Stomach (tissue), 9 donors: ENCODE data around the gene TBX6. TPM values are rescaled to one million over a fixed set of nuclear protein-coding genes. Genes with fewer than 3 reads are reported as not detected.

Experiments used
- DNase-seq, 2 donors: peaks; one replicate each; pipeline versions ENCODE4 v3.0.0 to v3.0.0-alpha.2; 2013 to 2019
- H3K27ac ChIP-seq, 5 donors: fragments of 200-600 bp in 4 of 5; sonication (generic) in 4 of 5; one replicate each; pipeline ENCODE4 v1.5.1; 2013 to 2019; ENCODE audit warnings: mild to moderate bottlenecking in 1 of 5, moderate library complexity in 1 of 5
- H3K27me3 ChIP-seq, 3 donors: fragments of 200-600 bp; sonication (generic); one replicate each; pipeline ENCODE4 v1.5.1; 2017 to 2019; ENCODE audit warnings: mixed run types in 1 of 3
- H3K36me3 ChIP-seq, 4 donors: fragments of 200-600 bp; sonication (generic); 1 replicate in 3 of 4; 2 replicates in 1 of 4; pipeline ENCODE4 v1.5.1; 2016 to 2019
- H3K4me1 ChIP-seq, 4 donors: fragments of 200-600 bp; sonication (generic); one replicate each; pipeline ENCODE4 v1.5.1; 2016 to 2019
- H3K4me3 ChIP-seq, 4 donors: fragments of 200-600 bp; sonication (generic) in 3 of 4; one replicate each; pipeline ENCODE4 v1.5.1; 2016 to 2019; ENCODE audit warnings: mild to moderate bottlenecking in 1 of 4
- H3K9me3 ChIP-seq, 4 donors: fragments of 200-600 bp; sonication (generic); one replicate each; pipeline ENCODE4 v1.5.1; 2016 to 2019
- EP300 ChIP-seq: sonication (generic); formaldehyde crosslinking; IDR thresholded peaks from one replicate; pipeline ENCODE4 v1.6.1; 2017; ENCODE audit warnings: antibody characterized with exemption
- POLR2A ChIP-seq, 4 donors: fragments of 450-650 bp; IDR thresholded peaks; one replicate each; pipeline ENCODE4 v1.6.1; 2016; ENCODE audit warnings: antibody characterized with exemption in 4 of 4, control low read depth in 2 of 4, mild to moderate bottlenecking in 1 of 4, moderate library complexity in 1 of 4
- POLR2AphosphoS5 ChIP-seq, 3 donors: sonication (generic); formaldehyde crosslinking; IDR thresholded peaks; one replicate each; pipeline ENCODE4 v1.6.1; 2016; ENCODE audit warnings: antibody characterized with exemption in 3 of 3
- WGBS, 5 donors: extraction: QIAGEN DNeasy Blood & Tissue Kit in 3 of 5; methylation state at CpG; one replicate each; pipeline versions ENCODE4 v1.1.5 to v1.1.7; 2013 to 2018; 5-methylcytosine and 5-hydroxymethylcytosine counted together
- intact Hi-C: fragments of 100-400 bp; cut with DNase I; formaldehyde crosslinking; loops from one replicate; pipeline ENCODE4 v1.15.1; 2023; ENCODE audit warnings: low total_unique reads
- polyA plus RNA-seq, 3 donors: library from polyadenylated mRNA; stranded (reverse); fragments of 200-250 nt; gene quantifications; one replicate each; pipeline ENCODE4 v1.2.3, GENCODE V29; 2013
- total RNA-seq, 5 donors: library from RNA; depleted of rRNA; stranded (reverse); fragments of >200 nt; gene quantifications; one replicate each; pipeline versions ENCODE4 v1.1.0 to v1.2.3, GENCODE V29; 2014 to 2016
- TF ChIP-seq, protein P1 (sequence below), 7 experiments: fragments of 450-650 bp in 4 of 7; fragments of 200-600 bp in 3 of 7; sonication (generic) in 3 of 7; IDR thresholded peaks; one replicate each; pipeline ENCODE4 v1.5.1; 2016 to 2019; ENCODE audit warnings: antibody characterized with exemption in 7 of 7, control low read depth in 2 of 7, mild to moderate bottlenecking in 1 of 7
- donor health status: healthy with polysubstance abuse.
- donor health status: Bipolar disorder and iron deficiency.
- donor health status: healthy.

TBX6 gene
- total and polyA plus RNA-seq, 8 donors = 1.1 to 25.0 (median 2.5) TPM; not detected in 3

- Histone ChIP-seq H3K4me3 (peak overlapping the region in 1 of 4 donors; percentile 3), H3K4me1 (peaks cover 24 to 60% (median 52%) of the 10 kb centered on the region in 4 donors), H3K27me3 (no peaks in the 10 kb centered on the region), H3K36me3 (peaks cover 51 to 65% (median 62%) of the 10 kb centered on the region in 4 donors), H3K27ac (no peak overlapping the region), H3K9me3 (no peaks in the 10 kb centered on the region)
- no peak for DNase-seq
- intact Hi-C loops = no loop called here
- no peak for TF ChIP-seq EP300
- TF ChIP-seq, protein P1, sequence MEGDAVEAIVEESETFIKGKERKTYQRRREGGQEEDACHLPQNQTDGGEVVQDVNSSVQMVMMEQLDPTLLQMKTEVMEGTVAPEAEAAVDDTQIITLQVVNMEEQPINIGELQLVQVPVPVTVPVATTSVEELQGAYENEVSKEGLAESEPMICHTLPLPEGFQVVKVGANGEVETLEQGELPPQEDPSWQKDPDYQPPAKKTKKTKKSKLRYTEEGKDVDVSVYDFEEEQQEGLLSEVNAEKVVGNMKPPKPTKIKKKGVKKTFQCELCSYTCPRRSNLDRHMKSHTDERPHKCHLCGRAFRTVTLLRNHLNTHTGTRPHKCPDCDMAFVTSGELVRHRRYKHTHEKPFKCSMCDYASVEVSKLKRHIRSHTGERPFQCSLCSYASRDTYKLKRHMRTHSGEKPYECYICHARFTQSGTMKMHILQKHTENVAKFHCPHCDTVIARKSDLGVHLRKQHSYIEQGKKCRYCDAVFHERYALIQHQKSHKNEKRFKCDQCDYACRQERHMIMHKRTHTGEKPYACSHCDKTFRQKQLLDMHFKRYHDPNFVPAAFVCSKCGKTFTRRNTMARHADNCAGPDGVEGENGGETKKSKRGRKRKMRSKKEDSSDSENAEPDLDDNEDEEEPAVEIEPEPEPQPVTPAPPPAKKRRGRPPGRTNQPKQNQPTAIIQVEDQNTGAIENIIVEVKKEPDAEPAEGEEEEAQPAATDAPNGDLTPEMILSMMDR (IDR thresholded peaks at IDR 0.05) = no peak
- no peak for TF ChIP-seq POLR2AphosphoS5 (IDR thresholded peaks at IDR 0.05)
- no peak for TF ChIP-seq POLR2A (IDR thresholded peaks at IDR 0.05)
- WGBS, 5 donors = 84 to 85% (median 84%) methylated on average over 7 of the region's 7 CpGs
Observed at GRCh38 chr16:30078744-30079143, 13.0 kb downstream of the TBX6 start.

GRCh38 chr16:30077656-30078055 lies 14.1 kb downstream of the TBX6 start:
- no peak for DNase-seq
- peak overlapping the region in 2 of 4 donors; percentile 90 to 98 for H3K4me3 ChIP-seq
- H3K9me3 ChIP-seq = no peaks in the 10 kb centered on the region
- TF ChIP-seq POLR2A (IDR thresholded peaks at IDR 0.05) = no peak
- TF ChIP-seq, protein P1 (IDR thresholded peaks at IDR 0.05) = no peak
- TF ChIP-seq POLR2AphosphoS5 (IDR thresholded peaks at IDR 0.05) = no peak
- TF ChIP-seq EP300 = no peak
- intact Hi-C loops = no loop called here
- WGBS, 5 donors = 60 to 76% (median 65%) methylated on average over 6 of the region's 6 CpGs
- peaks cover 44 to 64% (median 62%) of the 10 kb centered on the region in 4 donors for H3K36me3 ChIP-seq
- peak overlapping the region in 1 of 5 donors; percentile 20 for H3K27ac ChIP-seq
- peaks cover 24 to 60% (median 52%) of the 10 kb centered on the region in 4 donors for H3K4me1 ChIP-seq
- no peaks in the 10 kb centered on the region for H3K27me3 ChIP-seq

DNA sequence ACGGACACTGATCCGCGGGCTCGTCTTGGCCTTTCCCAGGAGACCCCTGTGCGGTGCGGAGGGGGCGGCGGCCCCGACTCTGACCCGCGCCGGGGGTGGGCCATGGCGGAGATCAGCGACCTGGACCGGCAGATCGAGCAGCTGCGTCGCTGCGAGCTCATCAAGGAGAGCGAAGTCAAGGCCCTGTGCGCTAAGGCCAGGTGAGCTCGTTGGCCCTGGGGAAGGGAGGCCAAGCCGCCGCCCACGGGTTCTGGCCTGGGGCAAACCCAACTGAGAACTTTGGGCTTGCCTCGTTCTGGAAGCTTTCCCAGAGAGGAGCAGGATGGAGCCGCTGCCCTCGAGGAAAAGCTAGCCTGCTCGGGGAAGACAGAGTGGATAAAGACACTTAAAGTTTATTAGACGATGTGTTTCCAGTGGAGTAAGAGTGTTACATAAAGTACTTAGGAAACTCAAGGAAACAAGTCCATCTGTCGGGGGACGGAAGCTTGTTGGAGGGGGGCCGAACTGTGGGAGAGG lies 15.4 kb downstream of the TBX6 start:
- WGBS, 5 donors = 1 to 4% (median 2%) methylated on average over 12 to 33 of the region's 33 CpGs
- Histone ChIP-seq H3K4me3 (peak overlapping the region; percentile 78 to 98 (median 86)), H3K4me1 (peaks cover 24 to 64% (median 51%) of the 10 kb centered on the region in 4 donors), H3K36me3 (peaks cover 45 to 64% (median 62%) of the 10 kb centered on the region in 4 donors), H3K27me3 (no peaks in the 10 kb centered on the region), H3K27ac (peak overlapping the region; percentile 73 to 97 (median 94)), H3K9me3 (no peaks in the 10 kb centered on the region)
- intact Hi-C loops = no loop called here
- no peak for TF ChIP-seq POLR2AphosphoS5 (IDR thresholded peaks at IDR 0.05)
- no peak for TF ChIP-seq POLR2A (IDR thresholded peaks at IDR 0.05)
- TF ChIP-seq EP300 = no peak
- TF ChIP-seq, protein P1 (IDR thresholded peaks at IDR 0.05) = no peak
- peak in 1 of 2 donors; percentile 55 for DNase-seq

- Histone ChIP-seq H3K4me3 (peak within 1 kb of the TSS; percentile 78 to 98 (median 86)), H3K9me3 (no peaks in the 10 kb centered on the region), H3K27ac (peak within 1 kb of the TSS; percentile 73 to 97 (median 94)), H3K36me3 (peaks cover 45 to 64% (median 62%) of the 10 kb centered on the region in 4 donors), H3K27me3 (no peaks in the 10 kb centered on the region), H3K4me1 (peaks cover 23 to 64% (median 48%) of the 10 kb centered on the region in 4 donors)
- DNase-seq = peak; percentile 95 to 98
- TF ChIP-seq, protein P1 (IDR thresholded peaks at IDR 0.05) = no peak
- TF ChIP-seq POLR2A (IDR thresholded peaks at IDR 0.05) (peak in 2 of 4 donors; percentile 72 to 82), EP300 (no peak), POLR2AphosphoS5 (IDR thresholded peaks at IDR 0.05) (peak; percentile 72 to 98 (median 96))
- intact Hi-C loops = no loop called here
- 1% methylated on average over 47 to 67 of the region's 67 CpGs for WGBS, 5 donors
Observed at GRCh38 chr16:30075503-30076275, 16.0 kb downstream of the TBX6 start, which contains the start of gene PPP4C. TSS of gene PPP4C (plus strand) at chr16:30075994. CDS start at chr16:30076378, 384 bp downstream.
